22Rv1 (cell line): Measurements from ENCODE around the gene PHF12.
A peak's percentile ranks its signal among the peaks of the same experiment; 100 is the strongest.

Experiments used
- H3K27ac ChIP-seq: fragments of 450-650 bp; 2 replicates; pipeline ENCODE4 v1.5.1; 2017
- ZFX ChIP-seq: fragments of 450-650 bp; IDR thresholded peaks from 2 replicates; pipeline ENCODE4 v1.6.1; 2017; ENCODE audit warnings: antibody characterized with exemption, borderline replicate concordance
- TF ChIP-seq, protein P1 (sequence below): fragments of 450-650 bp; IDR thresholded peaks from 2 replicates; pipeline ENCODE4 v1.5.1; 2017; ENCODE audit warnings: mild to moderate bottlenecking

Gene PHF12

DNA sequence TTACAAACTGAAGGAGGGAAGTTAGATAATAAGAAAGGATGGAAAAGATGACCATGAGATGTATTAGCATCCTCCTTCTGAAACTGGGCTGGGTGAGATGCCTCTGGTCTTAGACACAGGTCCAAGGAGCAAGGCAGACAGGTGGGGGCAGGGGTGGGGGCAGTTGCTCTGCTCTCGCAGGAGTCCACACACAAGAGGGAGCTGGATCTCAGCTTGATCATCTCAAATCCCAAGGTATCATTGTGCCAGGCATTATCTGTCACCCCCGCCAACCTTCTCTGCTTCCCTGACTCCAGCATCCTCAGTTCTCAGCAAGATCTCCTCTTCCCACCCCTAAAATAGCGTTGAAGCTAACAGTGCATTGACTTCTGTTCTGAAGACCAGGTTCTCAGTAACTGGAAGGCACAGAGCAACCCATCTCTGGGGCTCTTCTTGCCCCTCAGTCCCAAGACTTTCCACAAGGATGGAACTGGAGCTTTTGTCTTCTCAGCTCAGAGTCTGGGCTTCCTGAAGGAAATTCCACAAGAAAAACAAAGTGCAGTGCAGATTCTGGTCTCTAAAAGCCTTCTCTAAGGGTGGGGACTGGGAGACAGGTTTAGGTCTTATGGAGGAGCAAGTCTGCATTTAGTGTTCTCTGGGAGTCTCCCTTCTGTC, 55.4 kb downstream of the PHF12 start:
- H3K27ac ChIP-seq: peak overlapping the region; percentile 93
- TF ChIP-seq, protein P1, sequence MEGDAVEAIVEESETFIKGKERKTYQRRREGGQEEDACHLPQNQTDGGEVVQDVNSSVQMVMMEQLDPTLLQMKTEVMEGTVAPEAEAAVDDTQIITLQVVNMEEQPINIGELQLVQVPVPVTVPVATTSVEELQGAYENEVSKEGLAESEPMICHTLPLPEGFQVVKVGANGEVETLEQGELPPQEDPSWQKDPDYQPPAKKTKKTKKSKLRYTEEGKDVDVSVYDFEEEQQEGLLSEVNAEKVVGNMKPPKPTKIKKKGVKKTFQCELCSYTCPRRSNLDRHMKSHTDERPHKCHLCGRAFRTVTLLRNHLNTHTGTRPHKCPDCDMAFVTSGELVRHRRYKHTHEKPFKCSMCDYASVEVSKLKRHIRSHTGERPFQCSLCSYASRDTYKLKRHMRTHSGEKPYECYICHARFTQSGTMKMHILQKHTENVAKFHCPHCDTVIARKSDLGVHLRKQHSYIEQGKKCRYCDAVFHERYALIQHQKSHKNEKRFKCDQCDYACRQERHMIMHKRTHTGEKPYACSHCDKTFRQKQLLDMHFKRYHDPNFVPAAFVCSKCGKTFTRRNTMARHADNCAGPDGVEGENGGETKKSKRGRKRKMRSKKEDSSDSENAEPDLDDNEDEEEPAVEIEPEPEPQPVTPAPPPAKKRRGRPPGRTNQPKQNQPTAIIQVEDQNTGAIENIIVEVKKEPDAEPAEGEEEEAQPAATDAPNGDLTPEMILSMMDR: no peak
- no peak for TF ChIP-seq ZFX

DNA sequence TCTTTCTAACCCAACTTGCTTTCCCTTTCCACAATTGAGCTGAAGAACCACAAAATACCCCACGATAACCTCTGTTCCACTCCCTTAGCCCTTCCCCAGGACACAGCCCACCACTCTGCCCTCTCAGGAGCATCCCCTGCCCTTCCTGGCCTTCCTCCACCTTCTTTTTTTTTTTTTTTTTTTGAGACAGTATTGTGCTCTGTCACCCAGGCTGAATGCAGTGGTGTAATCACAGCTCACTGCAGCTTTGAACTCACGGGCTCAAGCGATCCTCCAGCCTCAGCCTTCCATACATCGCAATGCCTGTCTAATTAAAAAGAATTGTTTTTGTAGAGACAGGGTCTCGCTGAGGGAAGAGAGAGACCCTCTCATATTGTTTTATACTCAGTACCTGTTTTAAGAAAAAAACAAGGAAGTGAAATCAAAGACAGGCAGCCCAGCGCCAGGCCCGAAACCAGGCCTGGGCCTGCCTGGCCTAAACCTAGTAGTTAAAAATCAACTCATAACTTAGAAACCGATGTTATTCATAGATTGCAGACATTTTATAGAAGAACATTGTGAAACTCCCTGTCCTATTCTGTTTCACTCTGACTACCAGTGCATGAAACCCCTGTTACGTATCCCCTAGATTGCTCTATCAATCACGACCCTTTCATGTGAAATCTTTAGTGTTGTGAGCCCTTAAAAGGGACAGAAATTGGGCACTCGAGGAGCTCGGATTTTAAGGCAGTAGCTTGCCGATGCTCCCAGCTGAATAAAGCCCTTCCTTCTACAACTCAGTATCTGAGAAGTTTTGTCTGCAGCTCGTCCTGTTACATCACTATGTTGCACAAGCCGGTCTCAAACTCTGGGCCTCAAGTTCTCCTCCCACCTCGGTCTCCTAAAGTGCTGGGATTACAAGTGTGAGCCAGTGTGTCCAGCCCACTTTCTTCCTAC, 57.8 kb downstream of the PHF12 start:
- H3K27ac ChIP-seq: peak overlapping the region; percentile 41

DNA sequence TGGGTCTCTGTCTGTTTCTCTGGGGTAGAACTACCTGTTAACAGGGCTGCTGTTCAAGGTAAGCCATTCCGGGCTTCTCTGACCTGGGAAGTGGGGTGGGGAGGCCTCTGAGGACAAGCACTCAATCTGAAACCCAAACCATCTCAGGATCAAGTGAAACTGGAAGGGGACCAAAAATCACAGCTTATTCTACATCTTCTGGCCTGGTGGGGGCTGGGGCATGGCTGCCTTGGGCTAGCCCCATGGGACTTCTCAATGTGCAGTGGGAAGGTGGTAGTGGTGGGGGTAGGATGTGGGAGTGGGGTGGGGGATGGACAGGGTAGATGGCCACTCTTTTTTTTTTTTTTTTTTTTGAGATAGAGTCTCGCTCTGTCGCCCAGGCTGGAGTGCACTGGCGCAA, 59.3 kb downstream of the PHF12 start:
- TF ChIP-seq ZFX: no peak
- TF ChIP-seq, protein P1: no peak
- H3K27ac ChIP-seq: peak overlapping the region; percentile 33; the same call in 1 of the 2 replicates

DNA sequence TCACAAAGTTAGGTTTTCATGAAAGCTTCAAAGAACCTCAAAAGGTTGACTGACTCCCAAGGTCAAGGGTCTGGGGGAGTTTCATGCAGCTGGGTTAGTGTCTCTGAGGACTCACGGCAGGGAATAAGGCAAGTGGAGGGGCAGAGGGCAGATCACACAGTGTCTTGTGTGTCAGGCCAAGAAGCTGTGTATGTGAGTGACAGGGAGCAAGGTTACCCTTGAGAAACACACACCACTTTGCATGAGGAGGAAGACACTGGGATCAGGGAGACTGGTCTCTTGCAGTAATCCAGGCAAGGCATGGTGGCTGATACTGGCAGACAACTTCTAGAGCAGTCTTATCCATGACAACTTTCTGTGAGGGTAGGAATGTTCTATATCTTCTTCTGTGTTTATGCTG, 60.1 kb downstream of the PHF12 start:
- peak overlapping the region; percentile 33; the same call in 1 of the 2 replicates for H3K27ac ChIP-seq
- TF ChIP-seq ZFX: no peak
- TF ChIP-seq, protein P1: no peak

DNA sequence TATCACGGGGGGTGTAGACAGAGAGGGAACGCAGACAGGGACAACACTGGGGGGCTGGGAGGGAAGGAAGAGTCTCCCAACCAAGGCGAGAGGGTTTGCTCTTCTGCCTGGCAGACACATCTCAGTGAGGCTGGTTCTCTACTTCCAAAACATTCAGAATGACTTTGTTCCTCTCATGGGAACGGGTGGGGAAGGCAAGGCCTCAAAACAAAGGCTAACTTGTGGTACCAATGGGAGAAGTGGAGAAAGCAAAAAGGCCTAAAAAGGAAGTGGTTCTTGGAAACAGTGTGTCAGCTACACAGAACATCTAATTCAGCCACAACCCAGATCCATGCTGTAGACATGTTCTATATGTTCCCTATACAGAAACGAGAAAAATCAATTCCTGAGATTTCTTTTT, 61.3 kb downstream of the PHF12 start:
- peak overlapping the region; percentile 33 for H3K27ac ChIP-seq
- TF ChIP-seq, protein P1: no peak
- TF ChIP-seq ZFX: no peak

DNA sequence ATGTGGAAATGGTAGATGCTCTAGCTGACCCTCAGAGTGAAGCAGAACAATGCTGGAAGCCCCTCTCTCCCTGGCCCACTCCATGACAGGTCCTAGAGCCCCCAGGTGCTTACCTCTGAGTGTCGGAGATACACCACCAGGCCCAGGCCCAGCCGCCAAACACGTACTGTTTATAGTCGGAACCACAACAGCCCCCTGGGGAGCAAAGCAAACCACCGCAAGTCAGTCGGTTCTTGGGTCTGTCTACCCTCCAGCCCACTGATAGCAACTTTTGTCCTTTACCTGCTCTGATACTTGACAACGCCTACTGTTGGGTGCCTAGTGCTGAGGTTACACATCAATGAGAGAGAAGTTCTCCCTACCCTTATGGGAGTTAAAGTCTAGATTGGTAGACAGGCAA, 62.5 kb downstream of the PHF12 start:
- H3K27ac ChIP-seq: peak overlapping the region; percentile 33; the same call in 1 of the 2 replicates
- no peak for TF ChIP-seq ZFX
- TF ChIP-seq, protein P1: no peak

DNA sequence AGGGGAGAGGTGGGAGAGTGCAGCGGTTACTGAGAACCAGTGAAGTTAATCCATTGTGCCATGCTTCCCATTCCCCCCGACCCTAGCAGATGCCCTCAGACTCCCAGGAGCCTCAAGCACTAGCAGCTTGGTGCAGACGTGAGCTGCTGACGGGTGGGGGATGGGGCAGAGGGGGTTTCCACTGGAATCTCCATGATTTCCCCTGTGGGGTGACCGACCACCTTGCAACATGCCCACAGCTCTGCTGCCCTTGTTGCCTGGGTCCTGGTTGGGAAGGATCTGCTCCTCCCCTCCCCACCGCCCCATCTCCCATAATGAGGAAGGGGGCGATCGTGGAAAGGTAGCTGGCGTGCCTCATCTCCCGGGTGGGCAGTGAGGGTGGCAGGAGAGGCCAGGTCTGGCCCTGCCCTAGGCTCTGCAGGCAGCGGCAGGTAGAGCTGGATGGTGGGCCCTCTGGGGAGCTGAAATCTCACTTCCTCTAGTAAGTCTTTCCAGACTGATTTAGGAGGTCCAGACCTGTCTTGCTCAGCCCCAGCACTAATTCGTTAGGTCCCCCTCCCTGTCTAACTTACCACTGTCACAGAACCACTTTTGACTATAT, 63.3 kb downstream of the PHF12 start:
- TF ChIP-seq, protein P1: no peak
- TF ChIP-seq ZFX: no peak
- peak overlapping the region; percentile 13; the same call in 1 of the 2 replicates for H3K27ac ChIP-seq
